Panc1 (cell line): ENCODE data around the gene PCDHGA2. TPM values are rescaled to one million over a fixed set of nuclear protein-coding genes. Genes with fewer than 3 reads are reported as not detected.
"Not testable (repeated sequence)": the region's sequence is repeated elsewhere in the genome, so short reads cannot be mapped to it uniquely, and the experiment has no call there.

ENCODE experiments used
- ATAC-seq: fragments of 200-7000 bp; cut with Tn5 transposase; 2 replicates; pipeline ENCODE4 v1.9.1; 2020; ENCODE audit warnings: mild to moderate bottlenecking, moderate library complexity
- BruUV-seq: library from RNA; stranded (reverse); fragments of 400-500 nt; replicated peaks from 2 replicates; lab custom pipeline; 2021; lab: Mats Ljungman, UMichigan
- CTCF ChIA-PET: fragments of 300-600 bp; sonication (Branson Sonifier 250); formaldehyde crosslinking; loops from one replicate; lab custom pipeline; 2022; ENCODE audit warnings: antibody characterized with exemption; lab: Charles Lee
- POLR2A ChIA-PET: fragments of 300-600 bp; sonication (Branson Sonifier 250); formaldehyde crosslinking; loops from one replicate; lab custom pipeline; 2022; ENCODE audit warnings: antibody characterized with exemption; lab: Charles Lee
- DNase-seq: peaks from one replicate; pipeline ENCODE4 v3.0.0-alpha.2; 2010; ENCODE audit warnings: low read depth, low spot score
- H3K27ac ChIP-seq: 2 replicates; pipeline ENCODE4 v1.5.1; 2011; ENCODE audit warnings: mild to moderate bottlenecking, low read length, inconsistent platforms
- H3K27me3 ChIP-seq: fragments of 200-500 bp; sonication (Bioruptor generic); 2 replicates; pipeline ENCODE4 v1.6.0; 2014; ENCODE audit warnings: low read length, inconsistent platforms; ENCODE audit not compliant: control insufficient read depth, insufficient read depth
- H3K36me3 ChIP-seq: fragments of 200-500 bp; sonication (Bioruptor generic); 2 replicates; pipeline ENCODE4 v1.5.1; 2014; ENCODE audit warnings: inconsistent platforms, mild to moderate bottlenecking, low read length, moderate library complexity; ENCODE audit not compliant: control insufficient read depth, insufficient read depth
- H3K4me1 ChIP-seq: 2 replicates; pipeline ENCODE4 v1.5.1; 2011; ENCODE audit warnings: inconsistent platforms, mild to moderate bottlenecking, low read length, moderate library complexity; ENCODE audit not compliant: control insufficient read depth, insufficient read depth
- H3K4me3 ChIP-seq, 2 experiments: 2 replicates each; pipeline ENCODE4 v1.5.1; 2011 to 2012; ENCODE audit warnings: low read depth in 2 of 2, low read length in 2 of 2, mild to moderate bottlenecking in 2 of 2, inconsistent platforms in 1 of 2, moderate library complexity in 1 of 2
- H3K9me3 ChIP-seq: fragments of 200-500 bp; sonication (Bioruptor generic); 2 replicates; pipeline ENCODE4 v1.5.1; 2014; ENCODE audit warnings: low read depth, mild to moderate bottlenecking, inconsistent platforms, low read length, moderate library complexity; ENCODE audit not compliant: control insufficient read depth, insufficient read depth
- SIN3A ChIP-seq: IDR thresholded peaks from 2 replicates; pipeline ENCODE4 v1.6.1; 2012; ENCODE audit warnings: low read depth, mild to moderate bottlenecking, low read length, moderate library complexity, borderline replicate concordance; ENCODE audit not compliant: insufficient read depth
- TCF7L2 ChIP-seq: IDR thresholded peaks from 2 replicates; pipeline ENCODE4 v1.6.1; 2011; ENCODE audit warnings: mild to moderate bottlenecking, low read depth, low read length, inconsistent platforms
- in situ Hi-C: cut with HindIII; loops from 2 replicates; pipeline ENCODE4 v1.10.0; 2016; ENCODE audit warnings: low sequenced_read_pairs, low pct_unique_long_range_greater_than_20kb
- intact Hi-C: fragments of 100-400 bp; cut with micrococcal nuclease; formaldehyde crosslinking; loops from one replicate; pipeline ENCODE4 v1.10.0; 2022; ENCODE audit not compliant: unreplicated experiment
- total RNA-seq: library from RNA; stranded (reverse); gene quantifications from one replicate; pipeline ENCODE4 v1.2.1, GENCODE V29; 2021; ENCODE audit not compliant: unreplicated experiment
- TF ChIP-seq, protein P1 (sequence below), 2 experiments: IDR thresholded peaks; 2 replicates each; pipeline ENCODE4 v1.6.1; 2011 to 2012; ENCODE audit warnings: low read depth in 2 of 2, control low read depth in 1 of 2, low read length in 1 of 2, mild to moderate bottlenecking in 1 of 2, moderate library complexity in 1 of 2; ENCODE audit not compliant: insufficient read depth in 1 of 2
- TF ChIP-seq, protein P2 (sequence below): fragments of 450-650 bp; IDR thresholded peaks from 2 replicates; pipeline ENCODE4 v1.5.1; 2017; ENCODE audit warnings: mild to moderate bottlenecking

PCDHGA2 gene
- total RNA-seq, 1 experiment from 2014 or later: 0.05 TPM

DNA sequence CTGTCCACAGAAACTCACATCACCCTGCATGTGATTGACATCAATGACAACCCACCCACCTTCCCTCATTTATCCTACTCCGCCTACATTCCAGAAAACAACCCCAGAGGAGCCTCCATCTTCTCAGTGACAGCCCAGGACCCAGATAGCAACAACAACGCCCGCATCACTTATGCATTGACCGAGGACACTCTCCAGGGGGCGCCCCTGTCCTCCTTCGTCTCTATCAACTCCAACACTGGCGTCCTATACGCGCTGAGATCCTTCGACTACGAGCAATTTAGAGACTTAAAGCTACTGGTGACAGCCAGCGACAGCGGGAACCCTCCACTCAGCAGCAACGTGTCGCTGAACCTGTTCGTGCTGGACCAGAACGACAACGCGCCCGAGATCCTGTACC, 6.8 kb downstream of the PCDHGA2 start:
- in situ Hi-C loops: loop anchor here (25.0 kb wide), 1 partner anchor 158 kb away; the partner anchor contains the start of genes PCDHB10, PCDHB11, PCDHB16 and PCDHB8
- ATAC-seq (no peak), DNase-seq (no peak)
- Histone ChIP-seq H3K36me3 (no peaks in the 10 kb centered on the region), H3K27me3 (no peaks in the 10 kb centered on the region; the same call in 1 of the 2 replicates), H3K4me3 (no peak overlapping the region), H3K27ac (no peak overlapping the region), H3K4me1 (no peaks in the 10 kb centered on the region), H3K9me3 (no peaks in the 10 kb centered on the region; the same call in 1 of the 2 replicates)
- TF ChIP-seq, protein P1, sequence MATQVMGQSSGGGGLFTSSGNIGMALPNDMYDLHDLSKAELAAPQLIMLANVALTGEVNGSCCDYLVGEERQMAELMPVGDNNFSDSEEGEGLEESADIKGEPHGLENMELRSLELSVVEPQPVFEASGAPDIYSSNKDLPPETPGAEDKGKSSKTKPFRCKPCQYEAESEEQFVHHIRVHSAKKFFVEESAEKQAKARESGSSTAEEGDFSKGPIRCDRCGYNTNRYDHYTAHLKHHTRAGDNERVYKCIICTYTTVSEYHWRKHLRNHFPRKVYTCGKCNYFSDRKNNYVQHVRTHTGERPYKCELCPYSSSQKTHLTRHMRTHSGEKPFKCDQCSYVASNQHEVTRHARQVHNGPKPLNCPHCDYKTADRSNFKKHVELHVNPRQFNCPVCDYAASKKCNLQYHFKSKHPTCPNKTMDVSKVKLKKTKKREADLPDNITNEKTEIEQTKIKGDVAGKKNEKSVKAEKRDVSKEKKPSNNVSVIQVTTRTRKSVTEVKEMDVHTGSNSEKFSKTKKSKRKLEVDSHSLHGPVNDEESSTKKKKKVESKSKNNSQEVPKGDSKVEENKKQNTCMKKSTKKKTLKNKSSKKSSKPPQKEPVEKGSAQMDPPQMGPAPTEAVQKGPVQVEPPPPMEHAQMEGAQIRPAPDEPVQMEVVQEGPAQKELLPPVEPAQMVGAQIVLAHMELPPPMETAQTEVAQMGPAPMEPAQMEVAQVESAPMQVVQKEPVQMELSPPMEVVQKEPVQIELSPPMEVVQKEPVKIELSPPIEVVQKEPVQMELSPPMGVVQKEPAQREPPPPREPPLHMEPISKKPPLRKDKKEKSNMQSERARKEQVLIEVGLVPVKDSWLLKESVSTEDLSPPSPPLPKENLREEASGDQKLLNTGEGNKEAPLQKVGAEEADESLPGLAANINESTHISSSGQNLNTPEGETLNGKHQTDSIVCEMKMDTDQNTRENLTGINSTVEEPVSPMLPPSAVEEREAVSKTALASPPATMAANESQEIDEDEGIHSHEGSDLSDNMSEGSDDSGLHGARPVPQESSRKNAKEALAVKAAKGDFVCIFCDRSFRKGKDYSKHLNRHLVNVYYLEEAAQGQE (IDR thresholded peaks at IDR 0.05; ENCODE audit: insufficient read depth in 1 of 2, low read depth in 2 of 2, low read length in 1 of 2): no peak
- TF ChIP-seq, protein P2, sequence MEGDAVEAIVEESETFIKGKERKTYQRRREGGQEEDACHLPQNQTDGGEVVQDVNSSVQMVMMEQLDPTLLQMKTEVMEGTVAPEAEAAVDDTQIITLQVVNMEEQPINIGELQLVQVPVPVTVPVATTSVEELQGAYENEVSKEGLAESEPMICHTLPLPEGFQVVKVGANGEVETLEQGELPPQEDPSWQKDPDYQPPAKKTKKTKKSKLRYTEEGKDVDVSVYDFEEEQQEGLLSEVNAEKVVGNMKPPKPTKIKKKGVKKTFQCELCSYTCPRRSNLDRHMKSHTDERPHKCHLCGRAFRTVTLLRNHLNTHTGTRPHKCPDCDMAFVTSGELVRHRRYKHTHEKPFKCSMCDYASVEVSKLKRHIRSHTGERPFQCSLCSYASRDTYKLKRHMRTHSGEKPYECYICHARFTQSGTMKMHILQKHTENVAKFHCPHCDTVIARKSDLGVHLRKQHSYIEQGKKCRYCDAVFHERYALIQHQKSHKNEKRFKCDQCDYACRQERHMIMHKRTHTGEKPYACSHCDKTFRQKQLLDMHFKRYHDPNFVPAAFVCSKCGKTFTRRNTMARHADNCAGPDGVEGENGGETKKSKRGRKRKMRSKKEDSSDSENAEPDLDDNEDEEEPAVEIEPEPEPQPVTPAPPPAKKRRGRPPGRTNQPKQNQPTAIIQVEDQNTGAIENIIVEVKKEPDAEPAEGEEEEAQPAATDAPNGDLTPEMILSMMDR: no peak
- TF ChIP-seq SIN3A: no peak
- ChIA-PET POLR2A (no interaction called here), CTCF (no interaction called here)
- intact Hi-C loops: no loop called here
- no TSS peak for BruUV-seq

DNA sequence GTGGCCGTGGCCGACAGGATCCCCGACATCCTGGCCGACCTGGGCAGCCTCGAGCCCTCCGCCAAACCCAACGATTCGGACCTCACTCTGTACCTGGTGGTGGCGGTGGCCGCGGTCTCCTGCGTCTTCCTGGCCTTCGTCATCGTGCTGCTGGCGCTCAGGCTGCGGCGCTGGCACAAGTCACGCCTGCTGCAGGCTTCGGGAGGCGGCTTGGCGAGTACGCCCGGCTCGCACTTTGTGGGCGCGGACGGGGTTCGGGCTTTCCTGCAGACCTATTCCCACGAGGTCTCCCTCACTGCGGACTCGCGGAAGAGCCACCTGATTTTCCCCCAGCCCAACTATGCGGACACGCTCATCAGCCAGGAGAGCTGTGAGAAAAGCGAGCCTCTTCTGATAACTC, 7.5 kb downstream of the PCDHGA2 start:
- in situ Hi-C loops: loop anchor here (25.0 kb wide), 1 partner anchor 159 kb away; the partner anchor contains the start of genes PCDHB10, PCDHB11, PCDHB16 and PCDHB8
- H3K4me1 ChIP-seq, DNase-seq, ATAC-seq, H3K4me3 ChIP-seq, POLR2A ChIA-PET, CTCF ChIA-PET, H3K36me3 ChIP-seq, intact Hi-C loops, H3K27ac ChIP-seq, BruUV-seq, H3K9me3 ChIP-seq, H3K27me3 ChIP-seq: not testable (repeated sequence)

DNA sequence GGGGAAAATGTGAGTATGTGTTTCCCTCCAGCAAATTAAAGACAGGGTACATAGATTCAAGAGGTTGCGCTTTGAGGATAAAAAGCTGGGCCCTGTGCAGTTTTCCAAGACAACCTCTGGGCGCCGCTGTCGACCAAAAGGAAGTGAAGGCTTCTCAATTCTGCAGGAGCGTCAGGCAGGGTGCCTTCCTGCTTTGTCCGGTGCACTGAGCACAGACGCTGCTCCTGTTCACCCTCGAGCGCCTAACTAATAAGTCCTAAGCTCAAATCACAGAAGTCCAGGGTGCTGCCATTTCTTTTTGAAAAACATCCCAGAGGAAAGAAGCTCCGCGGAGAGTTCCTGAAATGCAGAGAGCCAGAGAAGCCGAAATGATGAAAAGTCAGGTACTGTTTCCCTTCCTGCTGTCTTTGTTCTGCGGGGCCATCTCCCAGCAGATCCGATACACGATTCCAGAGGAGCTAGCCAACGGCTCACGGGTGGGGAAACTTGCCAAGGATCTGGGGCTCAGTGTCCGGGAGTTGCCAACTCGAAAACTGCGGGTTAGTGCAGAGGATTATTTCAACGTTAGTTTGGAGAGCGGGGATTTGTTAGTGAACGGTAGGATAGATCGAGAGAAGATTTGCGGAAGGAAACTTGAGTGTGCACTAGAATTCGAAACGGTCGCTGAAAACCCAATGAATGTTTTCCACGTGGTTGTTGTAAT, 11.5 kb downstream of the PCDHGA2 start, which contains the start of gene PCDHGB1:
Gene PCDHGB1 (plus strand): TSS at position 183 of the 703 bp plus-strand sequence. CDS start 162 bp downstream, at position 345.
- no TSS peak for BruUV-seq
- no peaks in the 10 kb centered on the region; the same call in 1 of the 2 replicates for H3K27me3 ChIP-seq
- peak within 1 kb of the TSS; percentile 51 to 68 for H3K4me3 ChIP-seq
- peak within 1 kb of the TSS; percentile 5; the same call in 1 of the 2 replicates for H3K27ac ChIP-seq
- H3K9me3 ChIP-seq: no peaks in the 10 kb centered on the region
- POLR2A ChIA-PET: no interaction called here
- CTCF ChIA-PET: interaction anchor here (0.6 to 1.8 kb wide), 8 partner anchors 14 to 213 kb away, joined by 3 to 10 read pairs (median 4); partner anchors contain the start of genes PCDHB14, PCDHGA10, PCDHGA5 and PCDHGB7
- H3K36me3 ChIP-seq: no peaks in the 10 kb centered on the region
- intact Hi-C loops (loop anchor here (10.0 kb wide), 1 partner anchor 175 kb away; no protein-coding TSS in a partner anchor), in situ Hi-C loops (loop anchor here (25.0 kb wide), 1 partner anchor 163 kb away; the partner anchor contains the start of genes PCDHB10, PCDHB11, PCDHB16 and PCDHB8)
- ATAC-seq: peak; percentile 97
- DNase-seq: no peak
- H3K4me1 ChIP-seq: no peaks in the 10 kb centered on the region
- TF ChIP-seq, protein P2: peak; percentile 81
- TF ChIP-seq, protein P1 (IDR thresholded peaks at IDR 0.05; ENCODE audit: insufficient read depth in 1 of 2, low read depth in 2 of 2, low read length in 1 of 2): 0 out of 4 replicates have a peak, but pooled peaks of 1 of the 2 experiments have one; percentile 13
- no peak for TF ChIP-seq TCF7L2
